Epithelial cell of esophagus (primary cell): ENCODE data around the gene PARD3.
A peak's percentile ranks its signal among the peaks of the same experiment; 100 is the strongest.

Source experiments
- DNase-seq: peaks from one replicate; pipeline ENCODE4 v3.0.0; 2010; ENCODE audit warnings: low read depth
- H3K4me3 ChIP-seq: 2 replicates; pipeline ENCODE4 v1.5.1; 2011; ENCODE audit warnings: mild to moderate bottlenecking, low read length, control low read depth
- TF ChIP-seq, protein P1 (sequence below): IDR thresholded peaks from 2 replicates; pipeline ENCODE4 v1.5.1; 2011; ENCODE audit warnings: low read depth, mild to moderate bottlenecking, low read length, control low read depth, inconsistent platforms; ENCODE audit not compliant: insufficient read depth; ENCODE audit errors: missing control alignments

The PARD3 gene

GRCh38 chr10:34178756-34179155 is 636.3 kb downstream of the PARD3 start:
- TF ChIP-seq, protein P1, sequence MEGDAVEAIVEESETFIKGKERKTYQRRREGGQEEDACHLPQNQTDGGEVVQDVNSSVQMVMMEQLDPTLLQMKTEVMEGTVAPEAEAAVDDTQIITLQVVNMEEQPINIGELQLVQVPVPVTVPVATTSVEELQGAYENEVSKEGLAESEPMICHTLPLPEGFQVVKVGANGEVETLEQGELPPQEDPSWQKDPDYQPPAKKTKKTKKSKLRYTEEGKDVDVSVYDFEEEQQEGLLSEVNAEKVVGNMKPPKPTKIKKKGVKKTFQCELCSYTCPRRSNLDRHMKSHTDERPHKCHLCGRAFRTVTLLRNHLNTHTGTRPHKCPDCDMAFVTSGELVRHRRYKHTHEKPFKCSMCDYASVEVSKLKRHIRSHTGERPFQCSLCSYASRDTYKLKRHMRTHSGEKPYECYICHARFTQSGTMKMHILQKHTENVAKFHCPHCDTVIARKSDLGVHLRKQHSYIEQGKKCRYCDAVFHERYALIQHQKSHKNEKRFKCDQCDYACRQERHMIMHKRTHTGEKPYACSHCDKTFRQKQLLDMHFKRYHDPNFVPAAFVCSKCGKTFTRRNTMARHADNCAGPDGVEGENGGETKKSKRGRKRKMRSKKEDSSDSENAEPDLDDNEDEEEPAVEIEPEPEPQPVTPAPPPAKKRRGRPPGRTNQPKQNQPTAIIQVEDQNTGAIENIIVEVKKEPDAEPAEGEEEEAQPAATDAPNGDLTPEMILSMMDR: no peak
- H3K4me3 ChIP-seq: no peak overlapping the region
- DNase-seq: no peak

GRCh38 chr10:34178196-34178595 is 636.9 kb downstream of the PARD3 start:
- DNase-seq: no peak
- TF ChIP-seq, protein P1: no peak
- H3K4me3 ChIP-seq: no peak overlapping the region

- DNase-seq: no peak
- no peak overlapping the region for H3K4me3 ChIP-seq
- TF ChIP-seq, protein P1: no peak
These were observed 637.7 kb downstream of the PARD3 start for GRCh38 chr10:34177445-34177844.

DNA sequence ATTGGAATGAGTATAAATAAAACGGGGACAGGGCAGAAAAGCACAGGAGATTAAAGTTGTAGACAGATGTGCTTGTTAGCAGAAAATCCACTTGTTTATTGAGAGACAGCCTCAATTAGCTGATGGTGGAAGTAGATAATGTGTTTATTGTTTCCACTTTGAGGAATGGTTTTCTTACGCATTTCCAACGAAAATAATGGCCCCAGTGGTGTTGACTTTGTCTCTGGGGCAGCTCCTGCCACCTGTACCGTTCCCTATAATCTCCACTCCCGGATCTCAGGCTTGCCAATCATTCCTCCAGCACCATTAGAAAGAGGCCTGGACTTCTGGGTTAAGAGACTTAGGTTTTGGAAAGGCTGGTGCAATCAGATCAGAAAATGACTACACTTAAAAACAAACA is 638.7 kb downstream of the PARD3 start:
- TF ChIP-seq, protein P1: no peak
- no peak overlapping the region for H3K4me3 ChIP-seq
- DNase-seq: no peak

- TF ChIP-seq, protein P1: no peak
- DNase-seq: no peak
- H3K4me3 ChIP-seq: no peak overlapping the region
These were observed 640.0 kb downstream of the PARD3 start for GRCh38 chr10:34175121-34175520.

- TF ChIP-seq, protein P1: no peak
- peak; percentile 45 for DNase-seq
- no peak overlapping the region for H3K4me3 ChIP-seq
These were observed 642.1 kb downstream of the PARD3 start for GRCh38 chr10:34172936-34173533.

DNA sequence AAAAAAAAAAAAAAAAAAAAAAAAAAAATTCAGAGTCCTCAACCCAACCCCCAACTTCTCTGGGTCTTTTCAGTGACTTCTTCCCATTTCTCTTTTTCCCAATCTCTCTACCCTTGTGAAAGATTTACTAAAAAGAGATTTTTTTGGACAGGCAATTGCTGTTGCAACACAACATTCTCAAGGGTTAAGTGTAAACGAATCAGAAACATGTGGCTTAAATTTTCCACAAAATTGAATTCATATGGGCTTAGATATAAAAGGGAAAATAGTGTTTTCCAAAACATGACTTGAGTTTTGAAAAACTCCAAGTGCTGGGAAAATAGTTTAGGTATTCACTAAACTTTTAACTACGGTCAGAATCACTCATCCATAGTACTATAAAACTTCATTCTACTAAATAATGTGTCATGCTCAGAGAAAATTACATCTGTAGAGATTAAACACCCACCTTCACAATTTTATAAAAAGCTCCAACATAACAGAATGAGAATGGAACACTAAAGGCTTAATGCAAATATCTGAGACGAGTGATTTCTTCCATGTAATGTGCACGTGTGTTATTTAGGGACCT is 643.1 kb downstream of the PARD3 start:
- TF ChIP-seq, protein P1: no peak
- no peak overlapping the region for H3K4me3 ChIP-seq
- no peak for DNase-seq
